HEK293 (cell line): ENCODE results near the gene CCDC187.
A peak's percentile ranks its signal among the peaks of the same experiment; 100 is the strongest.

Experiments
- CTCF ChIA-PET: fragments of 350-600 bp; formaldehyde crosslinking; extraction: SDS; loops from one replicate; lab custom pipeline; 2021; ENCODE audit warnings: antibody characterized with exemption; lab: Yijun Ruan, JAX
- POLR2A ChIA-PET: fragments of 300-600 bp; formaldehyde crosslinking; extraction: SDS; loops from one replicate; lab custom pipeline; 2020; ENCODE audit warnings: antibody characterized with exemption, inconsistent platforms; lab: Yijun Ruan, JAX
- H3K27ac ChIP-seq: fragments of 200-500 bp; sonication (Bioruptor generic); 2 replicates; pipeline ENCODE4 v1.5.1; 2014; ENCODE audit warnings: low read depth, low read length, control low read depth, inconsistent platforms; ENCODE audit errors: extremely low read depth
- H3K36me3 ChIP-seq, 2 experiments: fragments of 200-500 bp in 1 of 2; sonication (Bioruptor generic) in 1 of 2; 1 replicate in 1 of 2; 2 replicates in 1 of 2; pipeline ENCODE4 v1.5.1; 2014 to 2017; ENCODE audit warnings: inconsistent platforms in 2 of 2, low read length in 2 of 2; ENCODE audit not compliant: control insufficient read depth in 2 of 2, insufficient read depth in 1 of 2
- H3K4me1 ChIP-seq: fragments of 200-500 bp; sonication (Bioruptor generic); 2 replicates; pipeline ENCODE4 v1.5.1; 2014; ENCODE audit warnings: mild to moderate bottlenecking, low read length, inconsistent platforms; ENCODE audit not compliant: control insufficient read depth, insufficient read depth
- H3K4me3 ChIP-seq: 2 replicates; pipeline ENCODE4 v1.5.1; 2011; ENCODE audit warnings: low read depth, mild to moderate bottlenecking, control low read depth, low read length, moderate library complexity
- H3K9me3 ChIP-seq: fragments of 200-500 bp; sonication (Bioruptor generic); 2 replicates; pipeline ENCODE4 v1.5.1; 2014; ENCODE audit warnings: low read depth, low read length, inconsistent platforms; ENCODE audit not compliant: control insufficient read depth, insufficient read depth
- EGR2 ChIP-seq: fragments of 450-650 bp; formaldehyde crosslinking; IDR thresholded peaks from 2 replicates; pipeline ENCODE4 v1.5.1; 2016; ENCODE audit warnings: low read depth, missing biosample characterization, missing genetic modification characterization
- GLIS1 ChIP-seq: fragments of 450-650 bp; formaldehyde crosslinking; IDR thresholded peaks from 2 replicates; pipeline ENCODE4 v1.5.1; 2016; ENCODE audit warnings: missing biosample characterization, missing genetic modification characterization
- GLIS2 ChIP-seq: fragments of 450-650 bp; formaldehyde crosslinking; IDR thresholded peaks from 2 replicates; pipeline ENCODE4 v1.5.1; 2016; ENCODE audit warnings: missing biosample characterization, missing genetic modification characterization
- MEIS1 ChIP-seq: sonication (generic); formaldehyde crosslinking; IDR thresholded peaks from 2 replicates; pipeline ENCODE4 v1.8.1; 2022; ENCODE audit warnings: missing genetic modification reagents, mild to moderate bottlenecking, borderline replicate concordance
- SALL2 ChIP-seq: fragments of 450-650 bp; formaldehyde crosslinking; IDR thresholded peaks from 2 replicates; pipeline ENCODE4 v1.5.0; 2017; ENCODE audit warnings: missing biosample characterization, mild to moderate bottlenecking, missing genetic modification characterization, borderline replicate concordance
- ZFP41 ChIP-seq: fragments of 450-650 bp; formaldehyde crosslinking; IDR thresholded peaks from 2 replicates; pipeline ENCODE4 v1.5.1; 2016; ENCODE audit warnings: missing biosample characterization, missing genetic modification characterization, borderline replicate concordance
- ZNF114 ChIP-seq: fragments of 450-650 bp; formaldehyde crosslinking; IDR thresholded peaks from 2 replicates; pipeline ENCODE4 v1.5.0; 2017; ENCODE audit warnings: missing biosample characterization, missing genetic modification characterization
- ZNF274 ChIP-seq, 2 experiments: fragments of 200-500 bp in 1 of 2; fragments of 450-650 bp in 1 of 2; sonication (Bioruptor generic) in 1 of 2; formaldehyde crosslinking in 1 of 2; IDR thresholded peaks; 2 replicates each; pipeline versions ENCODE4 v1.5.1 to v1.6.1; 2014 to 2016; ENCODE audit warnings: borderline replicate concordance in 1 of 2, inconsistent platforms in 1 of 2, low read length in 1 of 2, missing biosample characterization in 1 of 2, missing genetic modification characterization in 1 of 2
- ZNF302 ChIP-seq: fragments of 450-650 bp; formaldehyde crosslinking; IDR thresholded peaks from 2 replicates; pipeline ENCODE4 v1.5.1; 2016; ENCODE audit warnings: missing biosample characterization, missing genetic modification characterization, low read depth
- ZNF416 ChIP-seq: fragments of 450-650 bp; formaldehyde crosslinking; IDR thresholded peaks from 2 replicates; pipeline ENCODE4 v1.5.1; 2016; ENCODE audit warnings: missing biosample characterization, missing genetic modification characterization
- ZNF585B ChIP-seq: fragments of 450-650 bp; formaldehyde crosslinking; IDR thresholded peaks from 2 replicates; pipeline ENCODE4 v1.5.1; 2016; ENCODE audit warnings: missing biosample characterization, missing genetic modification characterization
- ZNF596 ChIP-seq: fragments of 450-650 bp; IDR thresholded peaks from 2 replicates; pipeline ENCODE4 v1.5.0; 2018; ENCODE audit warnings: missing biosample characterization, mild to moderate bottlenecking, missing genetic modification characterization, moderate library complexity
- ZNF600 ChIP-seq: fragments of 450-650 bp; formaldehyde crosslinking; IDR thresholded peaks from 2 replicates; pipeline ENCODE4 v1.5.1; 2016; ENCODE audit warnings: missing biosample characterization, missing genetic modification characterization
- ZNF610 ChIP-seq: fragments of 450-650 bp; formaldehyde crosslinking; IDR thresholded peaks from 2 replicates; pipeline ENCODE4 v1.5.1; 2016; ENCODE audit warnings: missing biosample characterization, missing genetic modification characterization, borderline replicate concordance
- ZNF623 ChIP-seq: fragments of 450-650 bp; formaldehyde crosslinking; IDR thresholded peaks from 2 replicates; pipeline ENCODE4 v1.5.1; 2016; ENCODE audit warnings: missing biosample characterization, missing genetic modification characterization
- ZNF707 ChIP-seq: fragments of 450-650 bp; formaldehyde crosslinking; IDR thresholded peaks from 2 replicates; pipeline ENCODE4 v1.5.1; 2016; ENCODE audit warnings: missing biosample characterization, missing genetic modification characterization
- ZNF785 ChIP-seq: fragments of 450-650 bp; formaldehyde crosslinking; IDR thresholded peaks from 2 replicates; pipeline ENCODE4 v1.5.1; 2016; ENCODE audit warnings: missing biosample characterization, missing genetic modification characterization
- ZSCAN30 ChIP-seq: fragments of 450-650 bp; IDR thresholded peaks from 2 replicates; pipeline ENCODE4 v1.5.1; 2018; ENCODE audit warnings: missing biosample characterization, mild to moderate bottlenecking, missing genetic modification characterization, moderate library complexity
- TF ChIP-seq, protein P1 (sequence below): fragments of 450-650 bp; formaldehyde crosslinking; IDR thresholded peaks from 2 replicates; pipeline ENCODE4 v1.5.1; 2016; ENCODE audit warnings: missing biosample characterization, missing genetic modification characterization
- TF ChIP-seq, protein P2 (sequence below): fragments of 450-650 bp; formaldehyde crosslinking; IDR thresholded peaks from 2 replicates; pipeline ENCODE4 v1.5.1; 2016; ENCODE audit warnings: missing biosample characterization, missing genetic modification characterization

Gene CCDC187

DNA sequence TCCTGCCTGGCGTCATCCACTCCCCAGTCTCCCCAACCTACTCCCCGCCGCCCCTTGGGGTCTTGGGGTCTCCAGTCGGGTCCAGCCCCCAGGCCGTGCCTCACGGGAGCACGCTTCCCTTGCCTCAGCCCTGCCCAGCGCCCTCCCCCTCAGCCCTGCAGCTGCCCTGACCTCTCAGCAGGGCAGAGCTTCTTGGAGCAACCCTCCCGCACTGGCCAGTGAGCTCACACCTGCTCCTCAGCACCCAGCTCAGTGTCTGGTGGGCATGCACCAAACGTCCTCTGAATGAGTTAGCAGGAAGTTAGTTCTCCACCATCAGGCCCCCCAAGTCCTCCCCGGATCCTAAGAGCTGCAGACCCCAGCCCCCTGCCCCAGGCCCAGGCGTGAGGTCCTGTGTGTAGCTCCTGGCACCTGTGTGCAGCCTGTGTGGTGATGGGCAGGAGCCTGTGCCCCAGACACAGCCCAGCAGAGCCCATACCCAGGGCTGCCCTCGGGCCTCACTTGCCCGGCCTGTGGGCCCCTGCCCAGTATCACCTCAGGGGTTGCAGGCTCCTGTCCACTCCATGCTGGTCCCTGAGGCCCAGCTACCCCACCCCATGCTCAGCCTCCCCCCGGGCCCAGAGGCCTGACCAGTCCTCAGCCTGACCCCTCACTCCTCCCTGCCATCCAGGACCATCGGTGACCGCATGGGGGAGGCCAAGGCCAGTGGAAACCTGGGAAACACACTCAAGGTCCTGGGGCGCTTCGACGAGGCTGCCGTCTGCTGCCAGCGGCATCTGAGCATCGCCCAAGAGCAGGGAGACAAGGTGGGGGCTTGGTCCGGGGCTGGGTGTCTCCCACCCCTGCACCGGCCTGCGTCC lies 31.6 kb upstream of the CCDC187 start:
- ChIA-PET CTCF (interaction anchor here (1.2 kb wide), 1 partner anchor 23 kb away, joined by 4 read pairs; no protein-coding TSS in a partner anchor), POLR2A (interaction anchor here (0.5 kb wide), 2 partner anchors 9 to 80 kb away, joined by 3 to 5 read pairs; no protein-coding TSS in a partner anchor)
- H3K9me3 ChIP-seq: no peaks in the 10 kb centered on the region
- no peak overlapping the region for H3K4me3 ChIP-seq
- H3K27ac ChIP-seq: no peak overlapping the region
- H3K4me1 ChIP-seq: no peaks in the 10 kb centered on the region
- H3K36me3 ChIP-seq: peaks cover 0 to 64% of the 10 kb centered on the region in 2 experiments; a peak in 1 of 3 replicates
- no peak for TF ChIP-seq ZNF302 (tag by site-specific recombination)
- peak; percentile 42; the same call in 1 of the 2 replicates for TF ChIP-seq ZNF600 (tag by site-specific recombination)
- no peak for TF ChIP-seq ZNF785 (tag by site-specific recombination)
- TF ChIP-seq ZNF610 (tag by site-specific recombination): no peak
- no peak for TF ChIP-seq ZNF416
- 0 out of 2 replicates have a peak, but pooled peaks have one; percentile 3 for TF ChIP-seq GLIS2 (tag by site-specific recombination)
- no peak for TF ChIP-seq ZNF114
- no peak for TF ChIP-seq SALL2 (tag by site-specific recombination)
- peak; percentile 28; the same call in 1 of the 2 replicates for TF ChIP-seq ZNF623 (tag by site-specific recombination)
- TF ChIP-seq, protein P1, sequence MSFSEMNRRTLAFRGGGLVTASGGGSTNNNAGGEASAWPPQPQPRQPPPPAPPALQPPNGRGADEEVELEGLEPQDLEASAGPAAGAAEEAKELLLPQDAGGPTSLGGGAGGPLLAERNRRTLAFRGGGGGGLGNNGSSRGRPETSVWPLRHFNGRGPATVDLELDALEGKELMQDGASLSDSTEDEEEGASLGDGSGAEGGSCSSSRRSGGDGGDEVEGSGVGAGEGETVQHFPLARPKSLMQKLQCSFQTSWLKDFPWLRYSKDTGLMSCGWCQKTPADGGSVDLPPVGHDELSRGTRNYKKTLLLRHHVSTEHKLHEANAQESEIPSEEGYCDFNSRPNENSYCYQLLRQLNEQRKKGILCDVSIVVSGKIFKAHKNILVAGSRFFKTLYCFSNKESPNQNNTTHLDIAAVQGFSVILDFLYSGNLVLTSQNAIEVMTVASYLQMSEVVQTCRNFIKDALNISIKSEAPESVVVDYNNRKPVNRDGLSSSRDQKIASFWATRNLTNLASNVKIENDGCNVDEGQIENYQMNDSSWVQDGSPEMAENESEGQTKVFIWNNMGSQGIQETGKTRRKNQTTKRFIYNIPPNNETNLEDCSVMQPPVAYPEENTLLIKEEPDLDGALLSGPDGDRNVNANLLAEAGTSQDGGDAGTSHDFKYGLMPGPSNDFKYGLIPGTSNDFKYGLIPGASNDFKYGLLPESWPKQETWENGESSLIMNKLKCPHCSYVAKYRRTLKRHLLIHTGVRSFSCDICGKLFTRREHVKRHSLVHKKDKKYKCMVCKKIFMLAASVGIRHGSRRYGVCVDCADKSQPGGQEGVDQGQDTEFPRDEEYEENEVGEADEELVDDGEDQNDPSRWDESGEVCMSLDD (tag by site-specific recombination): 0 out of 2 replicates have a peak, but pooled peaks have one; percentile 0
- TF ChIP-seq ZNF274 (IDR thresholded peaks at IDR 0.05; ENCODE audit: low read length): no peak
- no peak for TF ChIP-seq ZNF274 (tag by site-specific recombination; IDR thresholded peaks at IDR 0.05; ENCODE audit: borderline replicate concordance)
- no peak for TF ChIP-seq ZNF585B
- no peak for TF ChIP-seq GLIS1 (tag by site-specific recombination)
- TF ChIP-seq ZNF596 (tag by site-specific recombination): no peak
- TF ChIP-seq ZFP41: no peak
- TF ChIP-seq MEIS1: no peak
- no peak for TF ChIP-seq ZSCAN30 (tag by site-specific recombination)
- TF ChIP-seq EGR2: no peak
- no peak for TF ChIP-seq ZNF707 (tag by site-specific recombination)
- TF ChIP-seq, protein P2, sequence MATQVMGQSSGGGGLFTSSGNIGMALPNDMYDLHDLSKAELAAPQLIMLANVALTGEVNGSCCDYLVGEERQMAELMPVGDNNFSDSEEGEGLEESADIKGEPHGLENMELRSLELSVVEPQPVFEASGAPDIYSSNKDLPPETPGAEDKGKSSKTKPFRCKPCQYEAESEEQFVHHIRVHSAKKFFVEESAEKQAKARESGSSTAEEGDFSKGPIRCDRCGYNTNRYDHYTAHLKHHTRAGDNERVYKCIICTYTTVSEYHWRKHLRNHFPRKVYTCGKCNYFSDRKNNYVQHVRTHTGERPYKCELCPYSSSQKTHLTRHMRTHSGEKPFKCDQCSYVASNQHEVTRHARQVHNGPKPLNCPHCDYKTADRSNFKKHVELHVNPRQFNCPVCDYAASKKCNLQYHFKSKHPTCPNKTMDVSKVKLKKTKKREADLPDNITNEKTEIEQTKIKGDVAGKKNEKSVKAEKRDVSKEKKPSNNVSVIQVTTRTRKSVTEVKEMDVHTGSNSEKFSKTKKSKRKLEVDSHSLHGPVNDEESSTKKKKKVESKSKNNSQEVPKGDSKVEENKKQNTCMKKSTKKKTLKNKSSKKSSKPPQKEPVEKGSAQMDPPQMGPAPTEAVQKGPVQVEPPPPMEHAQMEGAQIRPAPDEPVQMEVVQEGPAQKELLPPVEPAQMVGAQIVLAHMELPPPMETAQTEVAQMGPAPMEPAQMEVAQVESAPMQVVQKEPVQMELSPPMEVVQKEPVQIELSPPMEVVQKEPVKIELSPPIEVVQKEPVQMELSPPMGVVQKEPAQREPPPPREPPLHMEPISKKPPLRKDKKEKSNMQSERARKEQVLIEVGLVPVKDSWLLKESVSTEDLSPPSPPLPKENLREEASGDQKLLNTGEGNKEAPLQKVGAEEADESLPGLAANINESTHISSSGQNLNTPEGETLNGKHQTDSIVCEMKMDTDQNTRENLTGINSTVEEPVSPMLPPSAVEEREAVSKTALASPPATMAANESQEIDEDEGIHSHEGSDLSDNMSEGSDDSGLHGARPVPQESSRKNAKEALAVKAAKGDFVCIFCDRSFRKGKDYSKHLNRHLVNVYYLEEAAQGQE (tag by site-specific recombination): no peak
